ENCODE measurements around the gene ANAPC2.

GRCh38 chr9:137229903-137230704 lies 41.7 kb upstream of the ANAPC2 start:
- TF ChIP-seq POLR2A (IDR thresholded peaks at IDR 0.05; ENCODE audit: low read depth, low read length), result no peak
- no peak for TF ChIP-seq CTCF (conservative IDR thresholded peaks at IDR 0.05; ENCODE audit: low read depth, low read length)
- no peak for TF ChIP-seq RAD21 (IDR thresholded peaks at IDR 0.05; ENCODE audit: low read length)
- no peak for TF ChIP-seq SMC3 (IDR thresholded peaks at IDR 0.05; ENCODE audit: low read depth, low read length)
- TF ChIP-seq USF2 (IDR thresholded peaks at IDR 0.05; ENCODE audit: low read depth, low read length), result no peak
- TF ChIP-seq CEBPB (IDR thresholded peaks at IDR 0.05; ENCODE audit: low read depth, low read length), result no peak
